Left hindlimb (tissue), 1 donor: ENCODE results near the gene ABCA9.

ENCODE experiments used
- DNase-seq: peaks from one replicate; pipeline ENCODE4 v3.0.0-alpha.2; 2018

ABCA9 gene

DNA sequence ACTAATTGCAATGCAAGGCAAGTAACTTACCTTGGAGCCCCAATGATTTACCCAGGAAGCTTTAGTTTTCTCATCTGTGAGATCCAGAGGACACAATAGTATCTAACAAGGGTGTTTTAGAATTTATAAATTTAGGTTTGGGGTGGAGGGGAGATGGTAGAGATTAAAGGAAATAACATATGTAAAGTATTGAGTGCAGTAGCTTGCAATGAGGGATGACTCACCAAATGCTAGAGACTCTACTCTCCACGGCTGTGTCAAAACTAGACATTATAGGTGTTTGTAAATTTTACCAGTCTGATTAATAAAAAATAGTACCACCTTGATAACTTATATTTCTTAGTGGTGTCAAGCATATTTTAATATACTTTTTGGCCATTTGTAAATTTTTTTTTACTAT, 3.7 kb upstream of the ABCA9 start:
- DNase-seq = no peak

DNA sequence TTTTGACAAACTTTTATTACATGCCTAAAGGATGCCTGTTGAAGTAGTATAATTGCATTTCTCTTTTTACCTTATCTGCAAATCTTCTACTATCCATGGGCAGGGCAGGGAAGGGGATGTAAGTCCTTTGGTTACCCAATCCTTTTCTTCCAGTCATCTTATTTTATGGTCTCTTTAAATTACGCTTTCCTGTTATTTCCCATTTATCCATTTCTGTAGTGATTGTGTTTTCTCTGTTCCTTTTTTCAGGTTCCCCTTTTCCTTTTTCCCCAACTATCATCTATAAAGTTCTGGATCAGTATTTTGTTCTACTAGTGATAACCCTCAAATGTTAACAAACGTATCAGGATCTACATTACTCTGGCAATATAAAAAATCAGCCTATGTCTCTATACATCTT, 3.3 kb upstream of the ABCA9 start:
- DNase-seq = no peak

DNA sequence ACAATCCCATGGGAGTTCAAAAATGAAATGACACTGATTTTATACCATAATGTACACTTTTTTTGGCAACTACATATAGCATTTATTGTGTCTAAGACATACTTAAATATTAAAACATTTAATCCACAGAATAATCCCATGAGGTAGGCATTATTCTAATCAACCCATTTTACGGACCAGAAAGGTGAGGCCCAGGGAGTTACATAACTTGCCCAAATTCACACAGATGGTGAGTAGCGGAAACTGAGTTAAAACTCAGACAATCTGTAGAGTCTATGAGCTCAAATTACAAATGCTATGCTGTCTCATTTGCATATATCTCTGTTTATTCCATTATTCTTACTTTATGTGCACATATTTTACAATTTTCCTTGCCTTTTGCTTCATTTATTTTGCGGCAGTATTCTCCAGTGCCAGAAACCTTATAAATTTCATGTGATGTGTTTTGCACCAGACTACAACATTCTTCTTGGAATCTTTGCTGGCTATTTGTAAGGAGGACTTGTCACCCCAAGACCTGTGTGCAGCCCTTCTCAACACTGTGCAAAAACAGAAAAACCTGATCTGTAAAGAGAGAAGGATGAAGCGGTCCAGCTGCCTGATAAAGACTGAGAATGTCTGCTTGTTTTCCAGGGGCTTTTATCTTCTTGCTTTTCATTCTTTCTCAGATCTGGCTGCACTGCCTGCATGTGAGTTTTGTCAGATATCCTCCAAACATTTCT, 2.3 kb upstream of the ABCA9 start:
- DNase-seq = no peak

DNA sequence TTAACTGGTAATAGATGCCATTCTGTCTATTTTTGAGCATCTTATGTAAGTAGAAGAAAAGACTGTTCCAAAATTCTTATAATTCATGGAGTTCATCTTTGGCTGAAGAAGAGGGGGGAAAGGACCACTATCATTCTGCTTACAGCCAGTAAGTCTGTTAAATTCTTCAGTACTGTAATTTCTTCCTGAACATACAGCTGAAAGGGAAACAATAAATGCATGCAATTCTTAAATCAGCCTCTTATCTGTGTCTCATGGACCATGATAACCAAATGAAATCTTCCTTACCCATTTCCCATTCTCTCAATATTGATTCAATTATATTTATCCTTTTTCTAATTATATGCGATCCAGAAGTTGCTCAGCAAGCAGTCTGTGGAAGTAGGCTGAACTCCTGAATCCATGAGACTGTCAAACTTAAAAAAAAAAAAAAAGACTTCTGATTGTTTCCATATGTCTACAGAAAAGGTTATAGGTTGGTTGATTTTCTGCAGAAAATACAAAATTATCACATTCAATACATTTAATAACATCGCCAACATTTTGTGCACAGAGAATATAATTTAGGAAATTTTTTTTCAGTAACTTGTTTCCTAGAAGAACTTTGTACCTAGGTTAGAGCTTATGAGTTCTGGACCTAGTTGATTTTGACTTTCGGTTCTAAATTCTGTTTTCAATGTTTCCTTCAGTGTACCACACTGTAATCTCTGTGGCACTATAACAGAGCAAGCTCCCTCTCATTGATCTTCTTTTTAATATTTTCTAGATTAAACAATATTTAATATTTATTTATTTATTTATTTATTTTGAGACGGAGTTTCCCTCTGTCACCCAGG, 1.2 kb upstream of the ABCA9 start:
- no peak for DNase-seq

DNA sequence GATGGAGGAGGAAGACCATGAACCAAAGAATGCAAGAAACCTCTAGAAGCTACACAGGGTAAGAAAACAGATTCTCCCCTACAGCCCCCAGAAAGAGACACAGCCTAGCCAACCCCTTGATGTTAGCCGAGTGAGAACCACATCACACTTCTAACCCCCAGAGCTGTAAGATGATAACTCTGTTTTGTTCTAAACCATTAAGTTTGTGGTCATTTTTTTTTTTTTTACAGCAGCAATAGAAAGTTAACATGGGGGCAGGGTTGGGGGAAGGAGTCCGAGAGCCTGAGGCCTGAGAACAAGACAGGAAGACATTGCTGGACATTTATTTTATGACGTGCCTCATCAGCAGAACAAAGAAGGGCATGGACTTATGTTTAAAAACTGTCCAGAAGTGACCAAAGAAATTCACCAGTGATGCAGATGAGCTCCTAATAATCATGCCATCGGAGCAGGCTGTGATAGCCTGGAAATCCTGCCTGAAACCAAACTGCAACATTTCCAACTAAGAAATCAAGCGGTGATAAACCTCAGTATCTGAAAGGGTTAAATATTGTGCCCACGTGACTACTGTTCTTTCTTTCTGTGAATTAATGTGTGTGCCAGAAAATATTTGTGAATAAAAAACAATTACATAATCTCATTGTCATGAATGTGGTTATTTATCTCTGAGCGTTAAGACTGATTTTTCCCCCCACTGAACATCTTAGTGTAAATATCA, 1.1 kb downstream of the ABCA9 start:
- no peak for DNase-seq

DNA sequence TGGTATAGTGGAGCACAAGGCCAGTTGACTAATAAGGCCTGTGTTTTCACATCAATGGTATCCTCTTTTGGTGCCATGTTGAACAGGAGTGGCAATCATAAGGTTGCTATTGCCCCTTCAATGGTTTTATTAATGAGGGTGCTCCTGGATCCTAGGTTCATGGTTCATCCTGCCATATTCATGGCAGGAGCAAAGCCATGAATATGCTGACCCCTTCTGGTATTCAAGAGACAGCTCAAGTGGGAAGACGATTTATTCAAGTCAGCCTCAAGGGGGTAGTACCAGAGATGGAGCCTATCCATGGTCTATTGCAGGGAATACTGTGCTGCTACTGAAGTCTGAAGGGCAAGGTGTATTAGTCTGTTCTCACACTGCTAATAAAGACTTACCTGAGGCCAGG, 2.6 kb downstream of the ABCA9 start:
- DNase-seq = no peak

DNA sequence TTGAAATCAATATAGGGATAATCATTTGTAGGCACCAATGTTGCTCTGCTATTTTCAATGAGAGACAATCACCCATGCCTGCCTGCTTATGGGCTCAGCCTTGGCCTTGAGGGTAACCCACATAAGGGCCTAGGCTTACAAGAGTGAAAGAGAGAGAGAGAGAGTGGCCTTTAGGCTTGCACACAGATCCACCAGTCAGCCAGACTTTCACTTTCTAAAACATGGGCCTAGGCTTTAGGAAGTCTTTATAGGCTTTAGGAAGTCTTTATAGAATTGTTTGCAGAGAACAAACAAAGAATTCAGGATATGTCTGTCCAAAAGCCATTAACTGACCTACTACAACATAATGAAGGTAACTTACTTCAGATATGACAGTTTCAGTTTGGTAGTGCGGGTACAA, 3.4 kb downstream of the ABCA9 start:
- DNase-seq = no peak

DNA sequence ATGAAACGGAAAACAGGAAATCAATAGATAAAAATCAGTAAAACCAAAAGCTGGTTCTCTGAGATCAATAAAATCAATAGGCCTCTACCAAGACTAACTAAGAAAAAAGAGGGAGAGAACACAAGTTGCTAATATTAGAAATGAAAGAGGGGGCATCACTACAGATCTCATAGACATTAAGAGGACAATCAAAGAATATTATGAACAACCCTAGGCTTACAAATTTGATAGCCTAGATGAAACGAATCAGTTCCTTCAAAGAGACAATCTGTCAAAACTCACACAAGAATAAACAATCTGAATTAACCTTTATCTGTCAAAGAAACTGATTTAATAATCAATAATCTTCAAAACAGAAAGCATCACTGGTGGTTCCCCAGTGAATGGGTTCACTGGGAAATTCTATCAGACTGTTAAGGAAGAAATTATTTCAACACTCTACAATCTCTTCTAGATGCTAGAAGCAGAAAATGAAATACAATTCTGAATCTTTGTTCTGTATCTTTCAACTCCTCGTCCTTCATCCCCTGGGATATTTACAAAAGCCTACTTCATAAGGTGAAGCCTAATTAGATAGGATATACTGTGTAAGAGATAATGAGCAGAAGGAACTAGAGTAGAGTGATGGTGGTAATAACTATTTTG, 4.4 kb downstream of the ABCA9 start:
- no peak for DNase-seq

DNA sequence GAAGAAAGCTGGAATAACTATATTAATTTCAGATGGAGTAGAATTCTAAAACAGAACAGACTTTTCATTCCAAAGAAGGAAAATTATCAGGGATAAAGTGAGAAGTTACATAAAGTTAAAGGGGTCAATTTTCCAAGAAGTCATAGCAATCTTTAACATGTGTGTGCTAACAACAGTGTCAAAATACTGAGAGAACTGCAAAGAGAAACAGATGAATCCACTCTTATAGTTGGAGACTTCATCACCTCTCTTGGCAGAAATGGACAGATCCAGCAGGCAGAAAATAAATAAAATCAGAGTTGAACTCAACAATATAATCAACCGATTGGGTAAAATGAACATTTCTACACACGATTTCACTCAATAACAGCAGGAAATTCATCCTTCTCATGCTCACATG, 5.4 kb downstream of the ABCA9 start:
- no peak for DNase-seq

DNA sequence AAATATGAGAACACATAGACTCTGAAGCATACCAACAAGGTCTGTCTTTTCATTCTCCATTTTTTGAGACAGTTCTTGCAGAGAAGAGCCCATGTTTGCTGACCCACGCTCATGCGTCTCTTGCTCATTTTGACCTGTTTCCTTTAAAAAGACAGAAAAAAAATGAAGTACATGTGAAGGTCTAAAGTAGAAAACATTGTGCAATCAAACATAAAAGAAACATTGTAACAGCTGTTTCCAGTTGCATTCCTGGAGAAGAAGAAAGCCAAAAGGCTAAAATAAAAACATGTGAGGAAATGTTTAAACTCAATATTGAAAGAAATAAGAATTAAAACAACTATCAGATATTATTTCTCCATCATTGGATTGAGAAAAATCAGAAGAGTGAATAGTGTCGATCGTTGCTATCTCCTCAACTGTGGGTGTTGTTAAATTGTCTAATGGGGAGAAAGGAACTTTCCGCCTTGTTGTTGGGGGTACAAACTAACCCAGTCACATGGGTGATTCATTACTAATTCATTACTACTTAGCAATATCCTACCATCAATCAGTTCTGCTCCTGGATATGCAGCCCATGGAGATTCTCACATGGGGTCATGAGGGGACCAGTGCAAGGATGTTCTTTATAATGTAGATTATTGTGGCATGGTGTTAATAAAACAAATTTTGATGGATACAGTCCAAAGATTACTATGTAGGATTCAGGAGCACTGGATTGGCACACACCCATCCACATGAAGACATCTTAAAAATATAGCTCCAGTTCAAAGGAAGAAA, 9.5 kb downstream of the ABCA9 start:
- DNase-seq = no peak

DNA sequence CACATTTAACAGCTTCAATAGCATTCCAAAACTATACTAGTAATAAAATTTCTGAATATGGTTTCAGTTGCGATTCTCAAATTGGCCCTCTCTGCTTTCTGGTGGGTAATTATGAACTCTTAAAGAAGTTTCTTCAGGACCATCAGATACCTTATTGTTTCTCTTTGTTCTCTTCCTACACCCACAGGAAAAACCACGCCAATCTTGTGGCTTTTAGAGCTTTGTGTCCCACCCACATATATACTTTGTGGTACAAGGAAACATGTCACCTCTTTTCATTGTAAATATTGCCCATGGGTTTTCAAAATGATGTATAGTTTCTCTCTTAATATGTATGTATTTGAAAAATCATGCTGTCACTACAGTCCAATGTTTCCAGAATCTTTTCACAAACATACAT, 12.1 kb downstream of the ABCA9 start:
- no peak for DNase-seq

DNA sequence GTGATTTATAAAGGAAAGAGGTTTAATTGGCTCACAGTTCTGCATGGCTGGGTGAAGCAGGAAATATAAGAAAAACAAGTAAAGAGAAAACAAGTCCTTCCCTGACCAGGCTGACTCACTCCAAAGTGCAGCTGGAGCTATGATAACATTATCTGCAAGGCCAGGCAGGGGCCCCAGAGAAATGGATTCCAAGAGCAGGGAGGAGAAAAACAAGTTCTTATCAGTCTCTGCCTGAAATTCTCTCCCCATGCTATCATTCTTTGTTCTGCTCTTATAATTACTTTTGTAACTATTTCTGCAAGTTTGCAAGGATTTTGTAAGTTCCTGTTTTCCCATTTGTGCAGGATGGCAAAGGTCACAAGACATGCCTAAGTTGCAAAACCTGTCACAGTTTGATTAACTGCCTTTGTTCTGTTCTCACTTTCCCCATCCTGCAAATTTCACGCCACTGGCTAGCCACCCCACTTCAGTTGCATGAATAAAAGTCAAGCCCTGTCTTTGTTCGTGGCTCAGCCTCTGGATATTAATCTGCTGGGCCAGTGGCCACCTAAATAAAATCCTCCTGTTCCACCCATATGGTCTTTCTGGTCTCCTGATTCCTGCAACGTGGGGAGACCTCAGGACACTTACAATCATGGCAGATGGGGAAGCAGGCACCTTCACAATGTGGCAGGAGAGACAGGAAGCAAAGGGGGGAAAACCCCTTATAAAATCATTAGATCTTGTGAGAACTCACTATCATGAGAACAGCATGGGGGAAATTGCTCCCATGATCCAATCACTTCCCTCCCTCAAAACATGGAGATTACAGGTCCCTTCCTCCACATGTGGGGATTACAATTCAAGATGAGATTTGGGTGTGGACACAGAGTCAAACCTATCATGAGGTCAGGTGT, 13.1 kb downstream of the ABCA9 start:
- no peak for DNase-seq

DNA sequence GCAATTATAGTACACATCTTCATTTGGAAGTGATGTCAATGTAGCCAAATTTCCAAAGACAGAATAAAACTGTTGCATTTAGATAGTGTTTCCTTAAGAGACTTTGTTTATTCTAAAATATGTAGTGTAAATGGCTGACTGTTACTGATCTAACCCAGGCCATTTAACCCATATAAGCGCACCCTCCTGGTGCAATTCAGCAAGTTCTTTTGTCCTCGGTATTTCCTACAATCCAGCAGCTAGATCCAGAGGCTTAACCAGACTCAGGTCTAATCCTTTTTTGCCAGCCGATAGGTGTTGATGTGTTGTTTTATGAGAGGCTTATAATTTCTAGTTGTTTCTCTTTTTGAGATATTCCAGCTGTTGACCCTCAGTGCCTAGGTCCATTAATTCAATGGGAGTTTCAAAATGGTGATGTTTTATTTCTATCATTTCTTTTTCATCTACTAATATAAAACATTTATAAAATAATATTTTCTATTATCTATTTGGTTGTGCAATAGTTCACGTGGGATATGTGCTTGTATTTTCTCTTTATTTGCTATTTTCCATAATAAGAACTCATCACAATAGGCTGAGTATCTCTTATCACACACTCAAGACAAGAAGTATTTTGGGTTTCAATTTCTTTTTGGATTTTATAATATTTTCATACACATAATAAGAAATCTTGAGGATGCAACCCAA, 14.5 kb downstream of the ABCA9 start:
- no peak for DNase-seq

DNA sequence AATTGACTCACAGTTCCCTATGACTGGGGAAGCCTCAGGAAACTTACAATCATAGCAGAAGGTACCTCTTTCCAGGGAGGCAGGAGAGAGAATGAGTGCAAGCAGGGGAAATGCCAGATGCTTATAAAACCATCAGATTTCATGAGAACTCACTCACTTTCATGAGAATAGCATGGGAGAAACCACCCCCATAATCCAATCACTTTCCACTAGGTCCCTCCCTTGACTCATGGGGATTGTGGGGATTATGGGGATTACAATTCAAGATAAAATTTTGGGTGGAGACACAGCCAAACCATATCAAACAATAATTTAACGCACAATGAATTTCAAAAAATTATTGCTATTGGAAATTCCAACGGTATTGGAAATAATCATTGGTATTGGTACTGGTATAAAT, 15.1 kb downstream of the ABCA9 start:
- DNase-seq = no peak

DNA sequence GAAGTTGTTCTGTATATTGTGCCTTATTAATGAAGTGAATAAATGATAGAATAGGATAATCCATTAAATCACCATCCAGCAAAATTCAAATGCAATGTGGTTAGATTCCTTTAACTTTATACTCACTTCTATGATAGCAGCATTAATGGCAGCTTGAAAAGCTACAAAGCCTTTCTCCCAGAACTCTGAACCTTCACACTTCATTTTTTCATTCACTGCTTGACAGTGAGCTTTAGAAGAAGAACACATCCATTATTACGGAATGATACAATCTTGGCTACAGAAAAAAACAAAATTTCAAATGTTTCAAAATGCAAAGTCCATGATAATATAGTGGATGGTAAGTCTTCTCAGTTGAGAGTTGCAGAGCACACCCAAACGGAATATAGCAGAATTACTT, 16.4 kb downstream of the ABCA9 start:
- DNase-seq = no peak

DNA sequence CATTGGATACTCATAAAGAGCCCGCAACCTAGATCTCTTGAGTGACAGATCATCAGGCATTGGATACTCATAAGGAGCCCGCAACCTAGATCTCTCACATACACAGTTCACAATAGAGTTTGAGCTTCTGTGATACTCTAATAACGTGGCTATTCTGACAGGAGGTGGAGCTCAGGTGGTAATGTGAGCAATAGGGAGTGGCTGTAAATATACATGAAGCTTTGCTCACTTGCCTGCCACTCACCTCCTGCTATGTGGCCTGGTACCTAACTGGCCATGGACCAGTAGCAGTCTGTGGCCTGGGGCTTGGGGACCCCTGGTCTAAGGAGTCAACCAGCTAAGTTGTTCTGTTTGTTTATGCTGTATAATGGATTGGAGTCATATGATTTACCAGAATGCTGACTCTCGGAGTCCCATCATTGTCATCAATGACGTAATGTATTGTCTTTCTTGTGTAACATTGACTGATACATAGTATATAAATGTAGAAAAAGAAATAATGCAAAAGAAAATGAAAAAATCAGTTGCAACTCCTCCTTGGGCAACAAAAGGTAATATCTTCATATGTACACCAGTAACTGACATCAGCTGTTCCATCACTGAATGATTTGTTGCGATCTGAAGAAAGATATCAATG, 17.5 kb downstream of the ABCA9 start:
- no peak for DNase-seq

DNA sequence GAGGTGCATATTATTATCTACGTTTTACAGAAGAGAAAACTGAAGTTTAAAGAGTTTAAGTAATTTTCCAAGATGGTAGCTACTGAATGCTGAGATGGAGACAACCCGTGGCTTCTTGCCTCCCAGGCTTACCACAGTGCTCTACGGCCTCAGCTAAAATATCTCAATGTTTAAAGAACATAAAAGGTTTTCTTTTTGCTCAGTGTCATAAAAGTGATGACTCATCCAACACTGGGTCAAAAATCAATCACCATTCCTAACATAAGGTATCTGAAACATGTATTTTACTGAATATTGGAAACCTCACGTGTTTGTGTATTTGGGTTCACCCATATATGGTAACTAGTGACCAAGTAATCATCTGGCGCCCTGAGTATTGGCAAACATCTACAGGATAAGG, 18.4 kb downstream of the ABCA9 start:
- DNase-seq = no peak

DNA sequence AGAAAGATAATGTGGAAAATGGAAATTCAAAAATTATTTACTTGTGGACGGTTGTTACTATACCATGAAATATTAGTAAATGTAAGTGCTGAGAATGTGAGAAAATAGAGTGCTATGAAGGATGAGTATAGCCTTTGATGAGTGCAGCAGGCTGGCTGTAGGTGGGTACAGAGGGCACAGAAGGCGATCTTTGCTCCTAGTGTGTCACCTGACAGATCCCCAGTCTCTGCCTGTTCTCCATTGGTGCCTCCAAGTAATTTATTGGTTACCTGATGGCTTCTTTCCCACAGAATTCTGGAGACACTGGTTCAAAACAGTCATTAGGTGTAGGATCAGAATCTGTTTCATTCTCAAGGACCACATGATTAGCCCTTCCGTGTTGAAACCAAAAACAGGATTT, 28.9 kb downstream of the ABCA9 start:
- DNase-seq = no peak

DNA sequence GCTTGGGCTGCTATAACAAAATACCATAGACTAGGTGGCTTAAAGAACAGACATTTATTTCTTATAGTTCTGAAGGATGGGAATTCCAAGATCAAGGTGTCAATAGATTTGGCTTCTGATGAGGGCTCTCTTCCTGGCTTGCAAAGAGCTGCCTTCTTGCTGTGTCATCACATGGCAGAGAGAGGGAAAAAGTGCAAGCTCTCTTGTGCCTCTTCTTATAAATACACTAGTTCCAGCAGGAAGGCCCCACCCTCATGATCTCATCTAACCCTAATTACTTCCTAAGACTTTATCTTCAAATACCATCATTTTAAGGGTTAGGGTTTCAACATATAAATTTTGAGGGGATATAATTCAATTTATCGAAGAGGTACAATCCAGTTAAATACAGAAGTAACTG, 30.6 kb downstream of the ABCA9 start:
- no peak for DNase-seq

DNA sequence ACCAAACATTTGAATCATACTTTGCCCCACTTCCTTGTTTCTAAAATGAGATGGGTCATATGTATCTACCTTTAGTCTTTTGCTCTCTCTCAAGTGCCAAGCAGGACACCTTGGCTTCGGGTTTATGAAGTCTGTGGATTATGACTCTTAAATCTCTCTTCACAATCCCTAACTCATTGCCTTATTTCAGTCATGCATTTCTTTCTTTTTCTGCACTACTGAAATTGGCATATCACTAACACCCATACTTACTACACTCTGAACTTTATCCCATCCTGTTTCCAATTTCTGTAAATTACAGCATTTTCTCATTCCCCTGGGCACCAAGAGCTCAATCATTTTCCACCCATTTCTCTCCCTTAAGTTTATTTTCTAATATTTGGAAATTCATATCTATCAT, 42.0 kb downstream of the ABCA9 start:
- no peak for DNase-seq
